GM12872 (cell line): ENCODE results near the gene ACADVL.

Experiments used
- CTCF ChIP-seq: IDR thresholded peaks from 3 replicates; pipeline ENCODE4 v1.5.1; 2011; ENCODE audit warnings: low read depth, mild to moderate bottlenecking, low read length, moderate library complexity; ENCODE audit not compliant: insufficient read depth

ACADVL gene

GRCh38 chr17:7211491-7212273 is 8.1 kb upstream of the ACADVL start:
- TF ChIP-seq CTCF = no peak

GRCh38 chr17:7213895-7214299 is 5.8 kb upstream of the ACADVL start:
- TF ChIP-seq CTCF = peak; percentile 61

GRCh38 chr17:7214300-7215135 is 5.2 kb upstream of the ACADVL start:
- peak; percentile 63; the same call in 2 of the 3 replicates for TF ChIP-seq CTCF

GRCh38 chr17:7215136-7215638 is 4.6 kb upstream of the ACADVL start:
- no peak for TF ChIP-seq CTCF

GRCh38 chr17:7215652-7216180 is 4.0 kb upstream of the ACADVL start:
- no peak for TF ChIP-seq CTCF

GRCh38 chr17:7216242-7217112 is 3.3 kb upstream of the ACADVL start:
- no peak for TF ChIP-seq CTCF
